Astrocyte (in vitro differentiated cells and primary cell): Measurements from ENCODE around the gene CBX8. TPM values are rescaled to one million over a fixed set of nuclear protein-coding genes. Genes with fewer than 3 reads are reported as not detected.

Experiments used
- DNase-seq: peaks from one replicate; pipeline ENCODE4 v3.0.0-alpha.2; 2010; ENCODE audit warnings: low read depth
- FAIRE-seq: peaks from 2 replicates; lab custom pipeline; 2011; peaks lifted over from hg19 to GRCh38; lab: Jason Lieb, UNC
- H2AFZ ChIP-seq: 2 replicates; pipeline ENCODE4 v1.6.0; 2012; ENCODE audit warnings: low read depth, low read length, inconsistent platforms
- H3K27ac ChIP-seq: 2 replicates; pipeline ENCODE4 v1.5.1; 2011; ENCODE audit warnings: low read depth, low read length, inconsistent platforms
- H3K27me3 ChIP-seq: 2 replicates; pipeline ENCODE4 v1.6.0; 2011; ENCODE audit warnings: low read length, inconsistent platforms; ENCODE audit not compliant: insufficient read depth
- H3K36me3 ChIP-seq: 2 replicates; pipeline ENCODE4 v1.5.1; 2011; ENCODE audit warnings: low read length, inconsistent platforms; ENCODE audit not compliant: insufficient read depth
- H3K4me1 ChIP-seq: 2 replicates; pipeline ENCODE4 v1.5.1; 2011; ENCODE audit warnings: low read length, inconsistent platforms; ENCODE audit not compliant: insufficient read depth
- H3K4me2 ChIP-seq: 2 replicates; pipeline ENCODE4 v1.6.0; 2012; ENCODE audit warnings: low read length, inconsistent platforms
- H3K4me3 ChIP-seq: 2 replicates; pipeline ENCODE4 v1.5.1; 2011; ENCODE audit warnings: low read depth, mild to moderate bottlenecking, low read length, inconsistent platforms; ENCODE audit not compliant: insufficient read depth
- H3K79me2 ChIP-seq: 2 replicates; pipeline ENCODE4 v1.6.0; 2012; ENCODE audit warnings: mild to moderate bottlenecking, low read length, inconsistent platforms; ENCODE audit not compliant: insufficient read depth
- H3K9ac ChIP-seq: 2 replicates; pipeline ENCODE4 v1.6.0; 2012; ENCODE audit warnings: mild to moderate bottlenecking, low read length, inconsistent platforms
- H3K9me3 ChIP-seq: 2 replicates; pipeline ENCODE4 v1.5.1; 2012; ENCODE audit warnings: low read depth, mild to moderate bottlenecking, low read length, inconsistent platforms; ENCODE audit not compliant: insufficient read depth
- H4K20me1 ChIP-seq: 2 replicates; pipeline ENCODE4 v1.6.0; 2012; ENCODE audit warnings: low read length, inconsistent platforms; ENCODE audit not compliant: insufficient read depth
- H3K27ac Mint-ChIP-seq: one replicate; pipeline ENCODE4 v1.8.0; 2021; ENCODE audit warnings: mild to moderate bottlenecking, mixed read lengths; ENCODE audit not compliant: unreplicated experiment
- H3K27me3 Mint-ChIP-seq: one replicate; pipeline ENCODE4 v1.8.0; 2021; ENCODE audit warnings: low read depth, mixed read lengths; ENCODE audit not compliant: unreplicated experiment
- H3K36me3 Mint-ChIP-seq: one replicate; pipeline ENCODE4 v1.8.0; 2021; ENCODE audit warnings: low read depth, mixed read lengths; ENCODE audit not compliant: unreplicated experiment
- H3K4me1 Mint-ChIP-seq: one replicate; pipeline ENCODE4 v1.8.0; 2021; ENCODE audit warnings: low read depth, mixed read lengths; ENCODE audit not compliant: unreplicated experiment
- H3K4me3 Mint-ChIP-seq: one replicate; pipeline ENCODE4 v1.8.0; 2021; ENCODE audit warnings: mild to moderate bottlenecking, moderate library complexity, mixed read lengths; ENCODE audit not compliant: unreplicated experiment
- H3K9me3 Mint-ChIP-seq: one replicate; pipeline ENCODE4 v1.8.0; 2021; ENCODE audit warnings: mild to moderate bottlenecking, mixed read lengths; ENCODE audit not compliant: unreplicated experiment
- EZH2 ChIP-seq: IDR thresholded peaks from 2 replicates; pipeline ENCODE4 v1.6.1; 2012; ENCODE audit warnings: mild to moderate bottlenecking, low read length, inconsistent platforms; ENCODE audit not compliant: insufficient read depth
- total RNA-seq: library from RNA; stranded (reverse); gene quantifications from 2 replicates; pipeline ENCODE4 v1.2.1, GENCODE V29; 2021
- TF ChIP-seq, protein P1 (sequence below): IDR thresholded peaks from 2 replicates; pipeline ENCODE4 v1.5.1; 2011; ENCODE audit warnings: low read depth, mild to moderate bottlenecking, inconsistent platforms, low read length, moderate library complexity; ENCODE audit not compliant: insufficient read depth

Gene CBX8
- total RNA-seq, 1 donor from 2014 or later = 3.4 TPM

DNA sequence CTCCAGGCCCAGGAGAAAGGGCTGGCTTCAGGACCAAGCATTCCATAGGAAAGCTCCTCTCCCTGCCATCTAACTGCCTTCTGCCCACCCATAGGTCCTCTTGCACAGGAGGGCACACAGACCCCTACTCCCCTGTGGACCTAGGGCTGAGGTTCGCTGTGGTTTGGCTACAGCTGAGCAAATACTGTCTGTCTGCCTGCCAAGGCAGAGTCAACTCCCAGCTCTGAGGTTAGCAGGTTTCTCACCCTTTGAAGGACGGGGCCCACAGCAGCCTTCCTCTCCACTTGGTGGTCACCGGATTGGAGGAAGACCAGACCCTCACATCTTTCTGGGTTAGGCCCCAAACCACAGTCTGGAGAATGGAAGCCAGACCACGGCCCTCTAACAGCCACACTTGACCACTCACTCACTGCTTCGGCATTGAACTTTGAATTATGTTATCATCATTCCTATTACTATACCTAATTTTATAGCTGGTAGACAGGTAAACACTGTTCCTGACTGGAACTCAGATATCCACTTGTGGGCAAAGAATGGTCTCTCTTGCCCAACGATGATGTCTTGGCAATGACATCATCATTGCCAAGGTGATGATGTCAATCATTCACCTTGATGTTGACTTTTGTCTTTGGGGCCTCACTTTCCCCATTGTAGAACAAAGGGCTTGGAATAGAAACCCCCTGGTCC lies 28.2 kb upstream of the CBX8 start:
- H3K9ac ChIP-seq = no peak overlapping the region
- Mint-ChIP-seq H3K27ac (no peak overlapping the region), H3K27me3 (peaks cover 62% of the 10 kb centered on the region), H3K36me3 (no peaks in the 10 kb centered on the region), H3K4me3 (no peak overlapping the region), H3K9me3 (peaks cover 6% of the 10 kb centered on the region), H3K4me1 (peaks cover 6% of the 10 kb centered on the region)
- H2AFZ ChIP-seq = no peak overlapping the region
- FAIRE-seq (no peak), DNase-seq (no peak)
- no peaks in the 10 kb centered on the region for H3K4me1 ChIP-seq
- H3K27me3 ChIP-seq = peaks cover 6% of the 10 kb centered on the region
- H3K9me3 ChIP-seq = no peaks in the 10 kb centered on the region
- no peaks in the 10 kb centered on the region for H3K36me3 ChIP-seq
- no peaks in the 10 kb centered on the region for H3K79me2 ChIP-seq
- no peaks in the 10 kb centered on the region for H4K20me1 ChIP-seq
- TF ChIP-seq, protein P1, sequence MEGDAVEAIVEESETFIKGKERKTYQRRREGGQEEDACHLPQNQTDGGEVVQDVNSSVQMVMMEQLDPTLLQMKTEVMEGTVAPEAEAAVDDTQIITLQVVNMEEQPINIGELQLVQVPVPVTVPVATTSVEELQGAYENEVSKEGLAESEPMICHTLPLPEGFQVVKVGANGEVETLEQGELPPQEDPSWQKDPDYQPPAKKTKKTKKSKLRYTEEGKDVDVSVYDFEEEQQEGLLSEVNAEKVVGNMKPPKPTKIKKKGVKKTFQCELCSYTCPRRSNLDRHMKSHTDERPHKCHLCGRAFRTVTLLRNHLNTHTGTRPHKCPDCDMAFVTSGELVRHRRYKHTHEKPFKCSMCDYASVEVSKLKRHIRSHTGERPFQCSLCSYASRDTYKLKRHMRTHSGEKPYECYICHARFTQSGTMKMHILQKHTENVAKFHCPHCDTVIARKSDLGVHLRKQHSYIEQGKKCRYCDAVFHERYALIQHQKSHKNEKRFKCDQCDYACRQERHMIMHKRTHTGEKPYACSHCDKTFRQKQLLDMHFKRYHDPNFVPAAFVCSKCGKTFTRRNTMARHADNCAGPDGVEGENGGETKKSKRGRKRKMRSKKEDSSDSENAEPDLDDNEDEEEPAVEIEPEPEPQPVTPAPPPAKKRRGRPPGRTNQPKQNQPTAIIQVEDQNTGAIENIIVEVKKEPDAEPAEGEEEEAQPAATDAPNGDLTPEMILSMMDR = no peak
- TF ChIP-seq EZH2 = no peak
- H3K27ac ChIP-seq = no peak overlapping the region
- no peak overlapping the region for H3K4me2 ChIP-seq
- no peak overlapping the region for H3K4me3 ChIP-seq

DNA sequence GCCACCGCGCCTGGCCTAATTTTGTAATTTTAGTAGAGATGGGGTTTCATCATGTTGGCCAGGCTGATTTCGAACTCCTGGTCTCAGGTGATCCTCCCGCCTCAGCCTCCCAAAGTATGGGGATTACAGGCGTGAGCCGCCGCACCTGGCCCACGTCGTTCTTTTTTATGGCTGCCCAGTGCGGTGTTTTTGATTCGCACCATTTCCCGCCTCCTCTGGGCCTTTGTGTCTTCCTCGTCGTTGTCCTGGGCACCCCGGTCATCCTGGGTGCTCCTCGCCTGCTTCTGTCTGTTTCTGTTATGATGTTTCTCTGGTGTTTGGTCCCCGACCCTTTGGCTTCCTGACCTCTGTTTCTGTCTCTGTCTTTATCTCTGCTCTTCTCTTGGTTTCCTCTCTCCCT lies 27.4 kb upstream of the CBX8 start:
- H3K9me3 Mint-ChIP-seq = peaks cover 9% of the 10 kb centered on the region

More for the DNA sequence above, 27.4 kb upstream of the CBX8 start:
- Mint-ChIP-seq H3K27ac (no peak overlapping the region), H3K4me1 (peaks cover 6% of the 10 kb centered on the region), H3K36me3 (no peaks in the 10 kb centered on the region), H3K27me3 (peaks cover 68% of the 10 kb centered on the region), H3K4me3 (no peak overlapping the region)
- Histone ChIP-seq H3K4me3 (no peak overlapping the region), H3K27ac (no peak overlapping the region), H2AFZ (no peak overlapping the region), H3K9me3 (no peaks in the 10 kb centered on the region), H3K79me2 (no peaks in the 10 kb centered on the region), H3K9ac (no peak overlapping the region), H3K4me1 (no peaks in the 10 kb centered on the region), H3K27me3 (peaks cover 11% of the 10 kb centered on the region), H3K4me2 (no peak overlapping the region), H3K36me3 (no peaks in the 10 kb centered on the region), H4K20me1 (no peaks in the 10 kb centered on the region)
- no peak for DNase-seq
- TF ChIP-seq, protein P1 = no peak
- TF ChIP-seq EZH2 = no peak
- FAIRE-seq = no peak
